A549 (cell line): ENCODE measurements around the gene XCL1.

Experiments used
- CTCF ChIP-seq: fragments of >200 bp; sonication (Bioruptor Twin); formaldehyde crosslinking; IDR thresholded peaks from 3 replicates; pipeline ENCODE4 v1.5.1; 2016
- MAX ChIP-seq: IDR thresholded peaks from 2 replicates; pipeline ENCODE4 v1.6.1; 2012
- MYC ChIP-seq: IDR thresholded peaks from 2 replicates; pipeline ENCODE4 v1.6.1; 2012; ENCODE audit warnings: mild to moderate bottlenecking, inconsistent platforms, low read length, improper control_type of control experiment, borderline replicate concordance
- POLR2A ChIP-seq: IDR thresholded peaks from 2 replicates; pipeline ENCODE4 v1.6.1; 2012; ENCODE audit warnings: mild to moderate bottlenecking, low read length
- POLR2AphosphoS2 ChIP-seq: conservative IDR thresholded peaks from 2 replicates; pipeline ENCODE4 v1.6.1; 2012; ENCODE audit warnings: low read length, improper control_type of control experiment, inconsistent platforms
- RCOR1 ChIP-seq: fragments of 150-350 bp; IDR thresholded peaks from 2 replicates; pipeline ENCODE4 v1.6.1; 2014; ENCODE audit warnings: antibody characterized with exemption, low read length, low read depth
- RFX5 ChIP-seq: fragments of 450-650 bp; IDR thresholded peaks from 2 replicates; pipeline ENCODE4 v1.7.1; 2014; ENCODE audit warnings: antibody characterized with exemption, mild to moderate bottlenecking, moderate library complexity
- SMC3 ChIP-seq: fragments of >200 bp; sonication (Bioruptor Twin); formaldehyde crosslinking; IDR thresholded peaks from 3 replicates; pipeline ENCODE4 v1.6.1; 2018; ENCODE audit warnings: inconsistent platforms

- TF ChIP-seq SMC3 (no peak), CTCF (no peak), POLR2A (no peak), RCOR1 (no peak), RFX5 (no peak), POLR2AphosphoS2 (no peak), MAX (no peak), MYC (no peak)
Measured at GRCh38 chr1:168554603-168555483, 21.6 kb upstream of the XCL1 start.
